ENCODE measurements around the gene C10orf62.

- TF ChIP-seq CTCF (IDR thresholded peaks at IDR 0.05) (no peak), POLR2AphosphoS5 (IDR thresholded peaks at IDR 0.05; ENCODE audit: low read depth, low read length) (no peak), REST (IDR thresholded peaks at IDR 0.05; ENCODE audit: insufficient read depth in 1 of 2, low read depth in 2 of 2, low read length in 1 of 2) (no peak), SIN3A (IDR thresholded peaks at IDR 0.05; ENCODE audit: borderline replicate concordance, insufficient read depth, low read depth, low read length) (no peak)
These were observed 38.2 kb downstream of the C10orf62 start for GRCh38 chr10:97627731-97628130.
